Esophagus mucosa (tissue), 1 donor: Measurements from ENCODE around the gene ZSWIM9. TPM values are rescaled to one million over a fixed set of nuclear protein-coding genes. Genes with fewer than 3 reads are reported as not detected.

Experiments
- ATAC-seq: fragments of 200-7000 bp; cut with Tn5 transposase; one replicate; pipeline ENCODE4 v1.9.1; 2020
- total RNA-seq: library from RNA; stranded (reverse); gene quantifications from one replicate; pipeline ENCODE4 v1.2.4, GENCODE V29; 2023
- donor health status: DM: yes; HTN: yes; CAD: no.

The ZSWIM9 gene
- 2.4 TPM for total RNA-seq

DNA sequence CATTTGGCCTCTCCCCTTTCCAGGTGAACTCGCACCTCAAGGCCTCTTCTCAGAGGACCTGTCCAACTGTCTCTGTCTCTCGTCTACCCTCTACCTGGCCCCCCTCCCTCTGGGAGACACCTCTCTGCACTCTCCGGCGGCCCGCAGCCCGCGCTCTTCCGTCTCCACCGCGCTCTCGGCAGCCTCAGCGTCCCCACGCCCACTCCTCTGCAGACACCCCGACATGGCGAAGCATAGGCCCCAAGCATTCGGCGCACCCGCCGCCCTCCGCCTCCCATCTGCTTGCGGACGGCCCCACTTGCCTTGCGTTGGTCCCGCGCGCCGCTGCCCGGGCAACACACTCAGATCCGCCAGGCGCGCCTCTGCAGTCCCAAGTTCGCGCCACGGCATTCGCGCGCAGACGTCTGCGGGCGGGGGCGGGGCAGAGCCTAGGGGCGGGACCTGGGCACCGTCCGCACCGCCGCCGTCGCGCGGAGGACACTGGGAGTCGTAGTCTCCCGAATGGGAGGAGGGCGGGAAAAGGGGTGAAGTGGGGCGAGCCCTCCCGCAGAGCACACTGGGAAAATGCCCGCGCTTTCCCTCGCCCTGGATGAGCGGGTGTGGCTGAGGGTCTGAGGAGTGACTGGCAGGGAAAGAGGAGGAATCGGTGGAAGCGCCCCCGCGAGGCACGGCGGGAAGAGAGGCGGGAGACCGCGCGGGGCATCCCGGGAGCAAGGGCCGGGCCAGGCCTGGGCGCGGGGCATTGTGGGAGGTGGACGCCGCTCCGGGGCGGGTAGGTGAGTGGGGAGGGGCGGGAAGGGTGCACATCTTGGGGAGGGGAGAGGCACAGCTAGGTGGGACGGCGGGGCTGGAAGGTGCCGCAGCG lies at the start of gene ZSWIM9, which contains the start of gene LIG1:
Gene ZSWIM9, plus strand, starts transcription at position 742 of the 865 bp plus-strand sequence. CDS start 1,123 bp downstream, outside the sequence.
Gene LIG1, minus strand, starts transcription at position 406 of the 865 bp plus-strand sequence. CDS start 4,778 bp downstream, outside the sequence.
- ATAC-seq, result peak; percentile 91

DNA sequence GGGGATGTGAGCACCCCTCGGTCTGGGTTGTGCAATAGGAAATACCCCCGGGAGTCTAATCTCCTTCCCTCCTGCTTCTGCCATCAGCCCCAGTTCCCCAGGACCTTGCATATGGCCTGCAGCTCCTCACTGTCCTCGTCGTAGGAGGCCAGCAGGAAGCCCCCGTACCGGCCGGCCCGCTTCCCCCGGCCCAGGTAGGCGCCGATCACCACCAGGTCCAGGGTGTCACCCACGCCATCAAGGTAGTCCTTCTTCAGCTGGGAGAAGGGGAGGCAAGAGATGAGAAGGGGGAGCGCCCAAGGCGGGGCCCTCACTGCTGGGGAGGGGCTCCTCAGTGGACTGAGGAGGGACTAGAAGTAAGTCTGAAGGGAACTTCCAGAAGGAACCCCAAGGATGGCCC lies 49.4 kb upstream of the ZSWIM9 start:
- no peak for ATAC-seq

DNA sequence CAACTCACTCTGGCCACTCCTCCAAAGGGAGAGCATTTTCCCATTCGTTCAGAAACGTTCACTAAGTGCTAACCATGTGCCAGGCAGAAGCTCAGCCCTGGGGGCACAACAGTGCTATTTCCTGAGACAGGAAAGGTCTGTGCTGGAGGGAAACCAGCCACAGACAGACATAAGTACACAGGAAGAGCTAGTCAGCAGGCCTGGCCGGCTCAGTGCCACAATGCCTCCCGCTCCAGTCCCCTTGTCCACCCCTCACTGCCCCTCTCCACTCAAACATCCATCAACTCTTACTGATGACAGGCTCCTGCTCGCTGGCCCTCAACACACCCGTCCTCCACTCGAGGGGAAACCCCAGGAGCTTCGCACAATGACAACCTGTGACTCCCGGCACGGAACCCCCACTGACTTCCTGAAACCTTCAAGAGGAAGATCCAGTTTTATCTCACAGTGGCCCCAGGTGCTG lies 48.5 kb upstream of the ZSWIM9 start:
- ATAC-seq, result peak; percentile 42

DNA sequence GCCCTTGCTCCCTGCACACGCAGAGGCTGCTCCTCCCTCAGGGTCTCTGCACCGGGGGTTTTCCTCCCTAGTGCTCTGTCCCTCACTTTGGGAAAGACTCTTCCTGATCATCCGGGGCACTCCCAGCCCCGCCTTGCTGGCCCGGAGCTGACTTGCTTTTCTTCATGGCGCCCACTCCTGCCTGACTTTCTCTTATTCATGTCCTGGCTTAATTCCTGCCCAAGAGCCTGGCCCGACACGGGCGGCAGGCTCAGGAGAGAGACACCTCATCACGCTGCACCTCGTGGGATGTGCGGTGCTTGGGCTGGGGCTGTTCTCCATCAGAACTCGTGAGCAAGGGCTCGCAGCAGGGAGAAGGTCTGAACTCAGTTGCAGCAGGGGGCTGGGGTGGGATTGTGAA lies 48.1 kb upstream of the ZSWIM9 start:
- peak; percentile 36 for ATAC-seq

DNA sequence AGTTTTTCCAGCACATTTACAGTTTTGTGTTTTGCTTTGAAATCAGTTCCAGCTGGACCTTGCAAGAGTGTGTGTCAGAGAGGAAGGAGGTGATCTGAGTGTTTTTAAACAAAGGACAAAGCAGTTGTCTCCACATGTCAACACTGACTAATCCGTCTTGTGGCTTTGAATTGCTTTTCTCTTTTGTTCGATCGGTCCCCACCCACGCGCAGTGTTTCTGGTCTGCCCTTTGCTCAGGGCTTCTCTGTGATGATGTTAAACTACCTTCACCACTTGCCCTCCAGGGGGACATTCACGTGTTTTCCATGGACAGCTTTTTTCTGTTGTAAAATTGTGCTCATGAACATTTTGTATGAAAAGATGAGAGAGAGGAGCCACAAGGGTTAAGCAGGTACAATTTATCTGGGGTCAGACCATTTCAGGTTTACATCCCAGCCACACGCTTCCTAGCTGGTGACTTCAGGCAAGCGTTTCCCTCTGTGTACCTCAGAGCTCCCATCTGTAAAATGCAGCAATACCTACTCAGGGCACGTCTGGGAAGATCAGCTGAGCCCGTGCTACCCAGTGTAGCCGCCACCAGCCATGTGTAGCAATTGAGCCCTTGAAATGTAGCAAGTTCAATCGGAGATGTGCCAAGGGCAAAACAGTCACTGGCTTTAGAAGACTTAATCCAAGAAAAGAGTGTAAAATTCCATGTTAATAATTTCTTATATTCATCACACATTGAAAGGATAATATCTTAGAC lies 46.4 kb upstream of the ZSWIM9 start:
- peak; percentile 79 for ATAC-seq

DNA sequence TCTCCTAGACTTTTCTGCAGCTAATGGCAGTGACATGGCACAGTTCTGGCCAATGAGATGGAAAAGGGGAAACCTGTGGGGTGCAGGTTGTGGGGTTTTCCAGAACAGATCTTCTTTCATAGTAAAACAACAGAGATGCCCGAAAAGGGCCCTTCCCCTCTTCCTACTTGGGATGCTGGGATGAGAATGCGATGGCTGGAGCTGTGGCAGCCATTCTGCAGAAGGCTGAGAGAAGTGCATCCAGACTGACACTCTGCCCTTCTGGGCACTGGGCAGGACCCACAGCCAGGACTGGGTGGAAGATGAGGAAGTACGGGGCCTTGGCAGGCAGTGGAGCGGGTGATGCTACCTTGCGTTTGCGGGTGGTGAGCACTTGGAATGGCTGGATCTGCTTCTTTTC lies 42.9 kb upstream of the ZSWIM9 start:
- no peak for ATAC-seq

DNA sequence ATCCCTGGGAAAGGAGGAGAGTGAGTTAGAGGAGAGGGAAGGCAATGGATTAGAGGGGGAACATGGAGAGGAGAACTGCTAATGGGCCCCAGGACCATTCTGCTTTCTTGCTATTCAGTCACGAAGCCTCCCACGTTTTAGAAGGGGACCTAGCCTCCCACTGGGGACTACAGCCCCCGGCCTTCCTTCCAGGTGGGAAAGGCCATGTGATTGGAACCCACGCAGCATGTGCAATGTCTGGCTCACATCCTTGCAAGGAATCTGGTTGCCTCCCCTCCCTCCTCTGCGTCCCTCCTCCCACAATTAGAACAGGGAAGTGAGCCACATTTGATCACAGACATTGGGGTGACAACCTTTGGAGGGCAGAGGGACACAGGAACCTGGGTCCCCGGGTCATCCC lies 37.4 kb upstream of the ZSWIM9 start:
- no peak for ATAC-seq

DNA sequence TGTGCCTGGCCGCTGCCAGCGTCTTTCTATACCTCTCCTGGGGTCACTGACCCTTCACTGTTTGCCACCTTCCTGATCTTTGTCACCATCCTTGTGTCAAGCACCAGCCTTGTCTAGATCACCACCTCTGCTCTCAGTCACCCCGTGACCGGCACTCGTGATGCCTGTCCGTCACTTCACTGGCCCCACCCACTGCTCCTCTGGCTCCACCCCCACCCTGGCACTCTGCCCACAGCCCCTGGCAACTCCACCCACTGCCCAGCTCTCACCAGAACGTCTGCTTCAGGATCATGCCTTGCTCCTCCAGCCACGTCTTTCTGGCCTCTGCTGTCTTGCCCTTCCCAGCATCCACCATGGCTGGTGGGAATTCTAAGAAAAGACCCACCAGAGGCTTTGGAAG lies 35.1 kb upstream of the ZSWIM9 start:
- no peak for ATAC-seq

DNA sequence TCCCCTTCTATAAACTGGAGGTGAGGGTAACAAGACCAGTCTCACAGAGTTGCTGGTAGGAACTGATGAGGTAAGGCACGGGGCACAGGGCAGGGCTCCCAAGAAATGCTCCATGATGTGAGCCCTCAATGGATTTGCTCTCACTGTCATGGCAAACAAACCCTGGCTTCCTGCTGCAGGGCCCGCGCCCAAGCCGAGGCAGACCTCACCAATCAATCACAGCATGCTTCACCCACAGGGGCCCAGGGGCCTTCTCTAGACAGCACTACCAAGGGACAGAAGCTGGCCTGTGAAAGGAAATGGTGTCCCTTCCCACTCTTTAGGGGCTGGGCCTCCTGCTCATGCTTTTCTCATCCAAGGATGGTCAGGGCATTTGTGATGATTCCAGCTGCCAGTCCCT lies 33.9 kb upstream of the ZSWIM9 start:
- ATAC-seq, result no peak

DNA sequence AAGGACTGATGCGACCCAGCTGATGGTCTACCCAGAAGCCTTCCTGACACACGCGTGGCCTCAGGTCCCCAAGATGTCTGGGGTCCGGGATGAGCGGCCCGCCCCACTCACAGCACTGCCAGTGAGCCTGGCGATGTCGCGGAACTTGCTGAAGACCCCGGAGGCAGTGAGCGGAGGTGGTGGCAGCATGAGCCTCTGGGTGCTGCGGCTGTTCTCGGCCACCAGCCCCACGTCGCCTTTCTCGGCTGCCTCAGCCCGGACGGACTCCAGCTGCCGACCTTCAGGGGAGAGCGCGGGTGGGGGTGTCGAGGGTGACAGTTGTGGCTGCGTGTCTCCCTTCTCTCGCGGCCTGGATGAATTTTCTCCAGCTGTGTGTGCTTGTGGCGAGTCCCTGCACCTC lies 33.1 kb upstream of the ZSWIM9 start:
- ATAC-seq, result no peak

DNA sequence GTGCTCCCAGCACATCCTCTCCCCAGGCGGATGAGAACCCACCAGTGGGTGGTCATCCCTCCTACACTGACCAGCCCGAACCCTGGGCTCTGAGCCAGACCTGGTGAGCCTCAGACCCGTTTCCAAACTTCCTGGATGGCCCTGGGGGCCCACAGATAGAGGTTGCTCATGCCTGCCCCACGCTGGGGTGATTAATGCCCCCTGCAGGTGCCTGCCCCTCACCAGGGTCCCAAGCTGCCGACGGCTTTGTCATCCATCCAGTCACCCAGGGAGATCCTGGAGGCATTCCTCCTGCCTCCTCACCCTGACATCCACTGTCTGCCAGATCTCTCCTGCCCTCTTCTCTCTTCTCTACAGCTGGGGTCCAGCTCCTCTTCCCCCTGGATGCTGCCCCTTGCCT lies 31.4 kb upstream of the ZSWIM9 start:
- ATAC-seq, result no peak

DNA sequence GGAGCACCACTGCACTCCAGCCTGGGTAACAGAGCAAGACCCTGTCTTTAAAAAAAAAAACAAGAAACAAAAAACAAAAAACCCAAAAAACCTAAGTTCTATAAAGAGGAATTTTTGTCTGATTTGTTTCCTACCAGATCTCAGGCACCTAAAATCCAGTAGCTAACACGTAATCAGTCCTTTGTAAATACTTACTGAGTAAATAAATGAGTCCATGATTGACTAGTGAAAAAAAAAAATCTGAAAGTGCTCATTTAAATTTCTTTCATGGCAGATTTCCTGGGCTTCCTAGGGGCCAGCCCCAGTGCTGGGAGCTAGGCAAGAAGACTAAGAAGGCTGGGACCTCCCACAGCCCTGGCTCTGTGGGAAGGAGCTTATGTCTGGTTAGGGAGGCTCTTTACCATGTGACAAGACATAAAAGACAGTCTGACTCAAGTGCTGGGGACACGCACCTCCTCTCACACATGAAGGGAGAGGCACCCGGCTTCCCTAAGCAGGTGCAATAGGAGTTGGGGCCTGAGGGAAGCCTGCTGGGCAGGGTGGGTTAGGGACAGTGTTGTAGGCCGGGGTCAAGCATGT lies 22.8 kb upstream of the ZSWIM9 start:
- ATAC-seq, result no peak

DNA sequence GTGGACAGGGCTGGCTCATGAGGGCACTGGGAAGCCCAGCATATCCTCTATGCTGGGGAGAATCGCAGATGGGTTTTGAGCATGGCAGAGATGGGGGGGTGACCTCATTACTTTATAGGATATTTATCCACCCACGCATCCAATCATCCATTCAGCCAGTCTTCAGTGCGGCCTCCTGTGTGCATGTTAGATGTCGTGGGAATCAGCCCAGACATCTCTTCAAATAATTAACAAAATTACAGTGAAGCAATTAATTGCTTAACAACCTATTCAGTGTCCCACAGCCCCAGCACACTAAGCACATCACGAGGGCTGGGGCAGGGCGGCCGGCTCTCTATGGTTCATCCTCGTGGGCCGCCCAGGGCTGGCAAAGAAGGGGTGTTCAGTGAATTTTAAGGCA lies 21.9 kb upstream of the ZSWIM9 start:
- ATAC-seq, result no peak

DNA sequence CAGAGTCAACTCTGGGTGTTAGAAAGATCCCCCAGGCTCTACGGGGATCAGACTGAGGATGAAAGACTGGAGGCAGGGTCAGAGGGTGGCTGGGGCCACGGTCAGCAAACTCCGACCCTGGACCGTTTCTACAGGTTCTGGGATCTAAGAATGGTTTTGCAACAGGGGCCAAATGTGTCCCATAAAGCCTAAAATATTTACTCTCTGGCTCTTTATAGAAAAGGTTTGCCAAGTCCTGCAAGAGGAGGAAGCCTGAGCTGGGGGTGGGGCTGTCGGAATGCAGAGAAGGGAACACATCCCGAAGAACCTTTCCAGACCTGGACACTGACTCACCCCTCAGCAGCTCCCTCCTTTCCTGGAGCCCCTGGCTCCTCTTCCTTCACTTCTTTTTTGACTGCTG lies 21.1 kb upstream of the ZSWIM9 start:
- no peak for ATAC-seq

DNA sequence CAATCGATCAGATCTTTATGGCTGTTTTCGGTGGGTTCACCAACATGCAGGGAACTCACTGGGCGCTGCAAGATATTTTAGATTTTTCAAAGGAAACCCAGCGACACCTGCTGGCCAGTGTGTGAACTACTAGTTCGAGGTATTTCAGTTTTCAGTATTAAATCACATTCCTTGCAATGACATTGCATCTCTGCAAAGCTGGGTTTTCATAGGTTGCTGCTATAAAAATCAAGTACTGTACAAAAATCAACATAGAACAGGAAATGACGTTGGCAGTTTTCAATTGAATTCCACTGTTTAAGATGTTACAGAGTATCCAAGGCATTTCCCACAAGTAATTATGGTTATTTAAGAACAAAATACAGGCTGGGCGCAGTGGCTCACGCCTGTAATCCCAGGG lies 17.9 kb upstream of the ZSWIM9 start:
- ATAC-seq, result peak; percentile 58

DNA sequence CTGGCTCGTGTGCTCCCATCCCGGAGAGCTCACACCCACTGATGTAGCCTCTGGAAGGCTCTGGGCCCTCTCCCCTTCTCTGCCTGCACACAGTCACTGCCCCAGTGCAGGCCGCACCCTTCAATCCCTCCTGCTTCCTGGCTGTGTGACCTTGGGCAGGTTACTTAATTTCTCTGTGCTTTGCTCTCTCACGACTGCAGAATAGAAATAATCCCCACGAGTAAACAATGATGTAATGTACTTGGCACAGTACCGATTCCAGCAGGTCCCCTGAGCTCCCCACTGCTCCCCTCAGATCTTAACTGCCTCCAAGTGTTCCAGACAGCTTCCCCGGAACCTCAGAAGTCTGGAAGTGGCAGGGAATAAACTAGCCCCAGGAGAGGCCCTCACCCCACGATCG lies 16.5 kb upstream of the ZSWIM9 start:
- peak; percentile 21 for ATAC-seq

DNA sequence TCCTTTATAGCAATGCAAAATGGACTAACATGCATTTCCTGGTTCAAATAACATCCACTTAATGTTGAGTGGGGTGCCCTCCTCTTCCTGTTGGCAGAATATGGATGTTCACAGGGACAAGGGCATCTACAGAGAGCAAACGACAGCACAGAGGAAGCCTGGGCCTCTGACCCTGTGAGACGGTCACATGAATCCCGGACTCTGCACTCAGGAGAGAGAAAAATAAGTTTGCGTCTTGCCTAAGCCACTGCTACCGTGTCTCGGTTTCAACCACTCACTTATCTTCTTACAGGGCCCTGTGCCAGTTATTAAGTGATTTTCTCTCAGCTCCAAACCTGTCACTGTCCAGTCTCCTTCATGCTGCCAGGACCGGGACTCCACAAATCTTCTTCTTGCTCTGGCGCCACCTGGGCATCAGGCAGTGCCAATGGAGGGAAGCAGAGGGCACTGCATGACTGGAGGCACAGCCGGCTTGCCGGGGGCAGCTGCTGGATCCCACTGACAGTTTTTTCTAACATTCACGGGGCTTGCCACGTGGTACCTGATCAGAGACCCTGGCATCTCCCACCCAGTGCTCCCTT lies 12.2 kb upstream of the ZSWIM9 start:
- no peak for ATAC-seq

DNA sequence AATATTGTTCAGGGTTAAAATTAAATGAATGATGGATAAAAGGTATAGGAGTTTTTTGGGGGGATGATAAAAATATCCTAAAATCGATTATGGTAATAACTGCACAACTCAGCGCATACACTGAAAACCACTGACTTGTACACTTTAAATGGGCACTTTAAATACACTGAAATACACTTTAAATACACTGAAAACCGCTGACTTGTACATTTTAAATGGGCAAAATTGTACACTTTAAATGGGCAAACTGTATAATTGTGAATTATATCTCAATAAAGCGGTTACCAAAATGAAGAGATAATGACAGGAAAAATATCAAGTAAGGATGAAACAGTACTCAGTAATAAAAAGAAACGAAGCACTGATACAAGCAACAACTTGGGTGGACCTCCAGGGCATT lies 1.8 kb upstream of the ZSWIM9 start:
- ATAC-seq, result no peak

DNA sequence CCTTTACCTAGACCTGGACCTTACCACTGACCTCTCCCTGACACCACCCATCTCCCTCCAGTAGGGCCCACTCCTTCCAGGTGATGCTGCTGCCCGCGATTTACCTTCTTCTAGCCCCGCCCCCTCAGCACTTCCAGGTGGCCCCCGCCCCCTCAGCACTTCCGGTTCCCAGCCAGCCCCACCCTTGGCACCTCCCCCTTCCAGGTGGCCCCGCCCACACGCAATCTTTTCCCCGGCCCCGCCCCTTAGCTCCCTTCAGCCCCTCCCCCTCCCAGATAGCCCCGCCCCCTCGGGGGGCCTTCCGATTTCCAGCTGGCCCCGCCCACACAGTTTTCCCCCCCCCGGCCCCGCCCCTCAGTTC lies 922 bp upstream of the ZSWIM9 start:
- peak; percentile 92 for ATAC-seq

DNA sequence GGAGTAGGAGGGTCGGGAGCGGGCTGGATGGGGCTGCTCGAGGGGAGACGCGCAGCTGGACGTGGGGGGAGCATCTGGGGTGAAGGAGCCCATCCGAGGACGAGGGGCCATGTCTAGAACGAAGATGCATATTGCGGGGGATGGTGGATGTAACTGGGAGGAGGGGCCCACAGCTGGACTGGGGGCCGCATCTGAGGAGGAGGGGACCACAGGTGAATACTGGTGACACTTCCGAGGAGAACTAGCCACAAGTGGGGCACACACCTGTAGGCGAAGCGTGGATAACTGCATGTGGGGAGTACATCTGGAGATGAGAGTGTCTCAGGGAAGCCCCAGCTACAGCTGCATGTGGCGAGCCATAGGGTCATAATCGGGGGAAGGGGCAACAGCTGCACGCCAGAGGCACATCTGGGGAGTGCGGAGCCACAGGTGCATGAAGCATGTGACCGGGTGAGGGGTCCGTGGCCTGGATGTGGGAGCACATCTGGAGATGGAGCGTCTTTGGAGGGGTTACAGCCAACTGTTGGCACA lies 402 bp downstream of the ZSWIM9 start:
- peak; percentile 0 for ATAC-seq

DNA sequence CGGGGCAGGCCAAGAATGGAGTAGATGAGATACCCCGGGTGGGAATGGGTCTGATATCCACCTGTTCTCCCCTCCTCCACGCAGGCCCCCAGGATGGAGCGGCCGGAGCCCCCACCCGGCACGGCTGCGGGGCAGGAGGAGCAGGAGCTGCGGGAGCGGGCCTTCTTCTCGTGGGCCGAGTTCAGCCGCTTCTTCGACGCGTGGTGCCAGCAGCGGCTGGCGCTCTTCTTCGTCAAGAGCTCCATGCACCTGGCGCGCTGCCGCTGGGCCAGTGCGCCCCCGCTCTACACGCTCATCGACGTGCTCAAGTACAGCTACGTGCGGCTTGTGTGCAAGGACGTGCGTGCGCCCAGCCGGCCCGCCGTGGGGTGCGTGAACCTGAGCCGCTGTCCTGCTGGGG lies 1.2 kb downstream of the ZSWIM9 start:
- no peak for ATAC-seq

DNA sequence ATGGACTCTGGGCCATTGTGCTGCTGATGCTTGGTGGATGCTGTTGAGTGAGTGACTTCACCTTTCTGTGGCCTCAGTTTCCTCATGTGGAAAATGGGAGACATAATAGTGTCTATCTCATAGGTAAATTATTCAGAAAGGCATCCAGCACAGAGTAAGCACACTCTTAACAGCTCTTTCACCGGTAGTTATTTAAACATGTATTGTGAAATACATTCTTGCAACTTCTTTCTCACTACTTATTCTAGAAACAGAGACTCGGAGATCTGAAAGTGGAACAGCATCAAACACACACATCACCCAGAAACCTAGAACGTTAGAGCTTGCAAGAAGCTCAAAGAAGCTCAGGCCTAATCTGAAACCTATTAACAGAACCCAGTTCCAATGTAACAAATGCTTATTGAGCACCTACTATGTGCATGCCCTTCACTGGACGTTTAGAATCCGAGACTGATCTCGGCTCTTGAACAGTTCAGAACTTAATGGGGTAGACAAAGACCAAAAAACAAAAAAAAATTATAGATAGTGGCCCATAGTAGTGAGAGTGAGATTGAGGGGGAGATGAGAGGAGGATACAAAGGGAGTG lies 4.1 kb downstream of the ZSWIM9 start:
- ATAC-seq, result no peak
